H9 (cell line): Measurements from ENCODE around the gene ALDH1A1. TPM values are rescaled to one million over a fixed set of nuclear protein-coding genes. Genes with fewer than 3 reads are reported as not detected.

ENCODE experiments used
- DNase-seq: peaks from one replicate; pipeline ENCODE4 v3.0.0-alpha.2; 2017
- H2AFZ ChIP-seq: one replicate; pipeline ENCODE4 v1.6.1; 2013; ENCODE audit warnings: mild to moderate bottlenecking, low read length, control low read depth, moderate library complexity
- H2AK5ac ChIP-seq: 2 replicates; pipeline ENCODE4 v1.6.1; 2013; ENCODE audit warnings: low read length, control low read depth, mixed read lengths; ENCODE audit not compliant: insufficient read length
- H2BK120ac ChIP-seq: one replicate; pipeline ENCODE4 v1.6.1; 2013; ENCODE audit warnings: low read depth, mild to moderate bottlenecking, low read length, control low read depth, inconsistent platforms; ENCODE audit not compliant: poor library complexity, severe bottlenecking
- H2BK12ac ChIP-seq: 2 replicates; pipeline ENCODE4 v1.6.1; 2013; ENCODE audit warnings: low read length, control low read depth, mixed read lengths, low read depth; ENCODE audit not compliant: insufficient read length
- H2BK15ac ChIP-seq: 2 replicates; pipeline ENCODE4 v1.6.1; 2013; ENCODE audit warnings: low read depth, low read length, control low read depth
- H2BK20ac ChIP-seq: one replicate; pipeline ENCODE4 v1.6.1; 2013; ENCODE audit warnings: low read depth, mild to moderate bottlenecking, low read length, control low read depth, inconsistent platforms; ENCODE audit not compliant: poor library complexity, severe bottlenecking
- H2BK5ac ChIP-seq: 2 replicates; pipeline ENCODE4 v1.6.1; 2013; ENCODE audit warnings: low read length, control low read depth, mixed read lengths; ENCODE audit not compliant: insufficient read length
- H3K14ac ChIP-seq: 2 replicates; pipeline ENCODE4 v1.6.1; 2013; ENCODE audit warnings: low read length, control low read depth; ENCODE audit not compliant: insufficient read depth
- H3K18ac ChIP-seq: 2 replicates; pipeline ENCODE4 v1.6.1; 2013; ENCODE audit warnings: low read depth, mild to moderate bottlenecking, mixed read lengths, low read length, control low read depth; ENCODE audit not compliant: insufficient read length
- H3K23ac ChIP-seq: 2 replicates; pipeline ENCODE4 v1.6.1; 2013; ENCODE audit warnings: low read length, control low read depth, mixed read lengths, low read depth; ENCODE audit not compliant: insufficient read length
- H3K23me2 ChIP-seq: 2 replicates; pipeline ENCODE4 v1.6.1; 2013; ENCODE audit warnings: low read depth, mild to moderate bottlenecking, mixed read lengths, low read length, control low read depth; ENCODE audit not compliant: insufficient read length, poor library complexity, severe bottlenecking
- H3K27ac ChIP-seq: 2 replicates; pipeline ENCODE4 v1.5.1; 2013; ENCODE audit warnings: low read length, control low read depth, mixed read lengths, low read depth; ENCODE audit not compliant: insufficient read length
- H3K27me3 ChIP-seq: 2 replicates; pipeline ENCODE4 v1.6.1; 2013; ENCODE audit warnings: low read length, control low read depth, inconsistent platforms; ENCODE audit not compliant: insufficient read depth
- H3K4ac ChIP-seq: 2 replicates; pipeline ENCODE4 v1.6.1; 2013; ENCODE audit warnings: low read depth, mild to moderate bottlenecking, control low read depth, inconsistent platforms, low read length, moderate library complexity
- H3K4me1 ChIP-seq: 2 replicates; pipeline ENCODE4 v1.6.1; 2013; ENCODE audit warnings: low read length, control low read depth, inconsistent platforms; ENCODE audit not compliant: insufficient read depth
- H3K4me2 ChIP-seq: 2 replicates; pipeline ENCODE4 v1.6.1; 2013; ENCODE audit warnings: low read length, control low read depth, mixed read lengths; ENCODE audit not compliant: insufficient read length, insufficient read depth
- H3K56ac ChIP-seq: 2 replicates; pipeline ENCODE4 v1.6.1; 2013; ENCODE audit warnings: low read depth, mild to moderate bottlenecking, mixed read lengths, low read length, control low read depth; ENCODE audit not compliant: insufficient read length
- H3K79me1 ChIP-seq: 2 replicates; pipeline ENCODE4 v1.6.1; 2013; ENCODE audit warnings: low read depth, mild to moderate bottlenecking, moderate library complexity, low read length, control low read depth, inconsistent platforms; ENCODE audit not compliant: insufficient read depth, poor library complexity, severe bottlenecking
- H3K79me2 ChIP-seq: 2 replicates; pipeline ENCODE4 v1.6.1; 2013; ENCODE audit warnings: low read length, control low read depth, inconsistent platforms; ENCODE audit not compliant: insufficient read depth
- H3K9ac ChIP-seq: 2 replicates; pipeline ENCODE4 v1.6.1; 2013; ENCODE audit warnings: low read length, control low read depth, mixed read lengths; ENCODE audit not compliant: insufficient read length; ENCODE audit errors: extremely low read depth
- H3K9me3 ChIP-seq: one replicate; pipeline ENCODE4 v1.6.1; 2013; ENCODE audit warnings: low read depth, low read length, inconsistent platforms; ENCODE audit not compliant: control insufficient read depth
- H3T11ph ChIP-seq: one replicate; pipeline ENCODE4 v1.6.1; 2013; ENCODE audit warnings: mild to moderate bottlenecking, low read length, control low read depth, inconsistent platforms
- H4K20me1 ChIP-seq: one replicate; pipeline ENCODE4 v1.6.1; 2013; ENCODE audit not compliant: control insufficient read depth, insufficient read length, insufficient read depth
- H4K5ac ChIP-seq: 2 replicates; pipeline ENCODE4 v1.6.1; 2013; ENCODE audit warnings: low read depth, mild to moderate bottlenecking, mixed read lengths, low read length, control low read depth; ENCODE audit not compliant: insufficient read length
- H4K8ac ChIP-seq: replicated peaks from 2 replicates; pipeline ENCODE4 v1.6.1; 2013; ENCODE audit warnings: low read length, control low read depth, mixed read lengths, low read depth; ENCODE audit not compliant: insufficient read length
- H4K91ac ChIP-seq: 2 replicates; pipeline ENCODE4 v1.6.1; 2013; ENCODE audit warnings: low read depth, mild to moderate bottlenecking, moderate library complexity, mixed read lengths, low read length, control low read depth; ENCODE audit not compliant: insufficient read length
- H3K27ac Mint-ChIP-seq, 3 experiments: 2 replicates in 2 of 3; 3 replicates in 1 of 3; pipeline ENCODE4 v1.8.0; 2020 to 2021; ENCODE audit warnings: mixed read lengths in 3 of 3, mild to moderate bottlenecking in 1 of 3, moderate library complexity in 1 of 3
- H3K27me3 Mint-ChIP-seq: 2 replicates; pipeline ENCODE4 v1.8.0; 2021; ENCODE audit warnings: low read depth, mild to moderate bottlenecking, moderate library complexity, mixed read lengths
- H3K36me3 Mint-ChIP-seq, 3 experiments: 2 replicates in 2 of 3; 3 replicates in 1 of 3; pipeline ENCODE4 v1.8.0; 2020 to 2021; ENCODE audit warnings: low read depth in 3 of 3, mixed read lengths in 3 of 3; ENCODE audit not compliant: insufficient read depth in 1 of 3
- H3K4me1 Mint-ChIP-seq, 2 experiments: 2 replicates each; pipeline ENCODE4 v1.8.0; 2020; ENCODE audit warnings: mixed read lengths in 2 of 2
- H3K4me3 Mint-ChIP-seq, 2 experiments: 2 replicates in 1 of 2; 3 replicates in 1 of 2; pipeline ENCODE4 v1.8.0; 2020 to 2021; ENCODE audit warnings: mild to moderate bottlenecking in 2 of 2, mixed read lengths in 2 of 2, moderate library complexity in 1 of 2
- H3K9me3 Mint-ChIP-seq, 2 experiments: 2 replicates in 1 of 2; 3 replicates in 1 of 2; pipeline ENCODE4 v1.8.0; 2020; ENCODE audit warnings: mild to moderate bottlenecking in 2 of 2, mixed read lengths in 2 of 2, moderate library complexity in 1 of 2
- WGBS: extraction: QIAGEN DNeasy Blood & Tissue Kit; methylation state at CpG from one replicate; pipeline ENCODE4 v1.1.7; 2013; ENCODE audit warnings: missing lambda C conversion rate, low lambda C conversion rate, mixed read lengths; ENCODE audit not compliant: insufficient read length; ENCODE audit errors: extremely low coverage; 5-methylcytosine and 5-hydroxymethylcytosine counted together
- total RNA-seq: library from RNA; stranded (reverse); gene quantifications from 2 replicates; pipeline ENCODE4 v1.2.1, GENCODE V29; 2021
- TF ChIP-seq, protein P1 (sequence below): fragments of 200-600 bp; sonication (generic); conservative IDR thresholded peaks from 3 replicates; pipeline ENCODE4 v1.8.0; 2021; ENCODE audit warnings: antibody characterized with exemption, mild to moderate bottlenecking

ALDH1A1 gene
- total RNA-seq, 1 experiment from 2014 or later: 1.1 TPM

DNA sequence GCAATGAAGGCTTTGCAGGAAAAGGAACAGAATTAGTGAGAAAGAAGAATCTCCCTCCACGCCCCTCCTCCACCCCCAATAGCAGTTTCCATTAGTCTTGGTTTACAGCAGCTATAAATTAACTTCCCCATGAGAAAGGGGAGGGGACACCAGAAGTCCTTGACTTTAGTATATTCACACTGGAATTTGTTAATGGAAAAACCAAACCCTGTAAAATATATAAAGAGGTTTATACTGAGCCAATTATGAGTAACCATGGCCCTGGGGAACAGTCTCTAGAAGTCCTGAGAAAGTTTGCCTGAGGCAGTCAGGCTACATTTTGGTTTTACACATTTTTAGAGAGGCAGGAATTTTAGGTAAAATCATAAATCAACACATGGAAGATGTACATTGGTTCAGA is 88.5 kb downstream of the ALDH1A1 start:
- no peaks in the 10 kb centered on the region for H3K27me3 ChIP-seq

More for the DNA sequence above, 88.5 kb downstream of the ALDH1A1 start:
- no peak overlapping the region for H3K4ac ChIP-seq
- no peaks in the 10 kb centered on the region for H3K4me1 ChIP-seq
- no peaks in the 10 kb centered on the region for H3K9me3 ChIP-seq
- no peak overlapping the region for H3K27ac Mint-ChIP-seq
- no peak overlapping the region for H4K8ac ChIP-seq
- no peak overlapping the region for H2AFZ ChIP-seq
- no peak overlapping the region for H3K18ac ChIP-seq
- no peak overlapping the region for H3K56ac ChIP-seq
- peaks cover 0 to 9% (median 0%) of the 10 kb centered on the region in 3 experiments; a peak in 2 of 7 replicates for H3K36me3 Mint-ChIP-seq
- no peak overlapping the region for H3K14ac ChIP-seq
- no peaks in the 10 kb centered on the region for H3K79me2 ChIP-seq
- H4K20me1 ChIP-seq: no peaks in the 10 kb centered on the region
- H3T11ph ChIP-seq: no peak overlapping the region
- H3K4me2 ChIP-seq: no peak overlapping the region
- H2BK120ac ChIP-seq: no peak overlapping the region
- H3K27me3 Mint-ChIP-seq: no peaks in the 10 kb centered on the region
- no peak overlapping the region for H2BK15ac ChIP-seq
- no peak overlapping the region for H2BK20ac ChIP-seq
- H3K27ac ChIP-seq: no peak overlapping the region
- no peak overlapping the region for H2BK12ac ChIP-seq
- H4K5ac ChIP-seq: no peak overlapping the region
- no peak overlapping the region for H4K91ac ChIP-seq
- H3K23ac ChIP-seq: no peak overlapping the region
- no peaks in the 10 kb centered on the region for H3K4me1 Mint-ChIP-seq
- H3K9ac ChIP-seq: no peak overlapping the region
- H3K23me2 ChIP-seq: no peaks in the 10 kb centered on the region
- no peak for DNase-seq
- TF ChIP-seq, protein P1, sequence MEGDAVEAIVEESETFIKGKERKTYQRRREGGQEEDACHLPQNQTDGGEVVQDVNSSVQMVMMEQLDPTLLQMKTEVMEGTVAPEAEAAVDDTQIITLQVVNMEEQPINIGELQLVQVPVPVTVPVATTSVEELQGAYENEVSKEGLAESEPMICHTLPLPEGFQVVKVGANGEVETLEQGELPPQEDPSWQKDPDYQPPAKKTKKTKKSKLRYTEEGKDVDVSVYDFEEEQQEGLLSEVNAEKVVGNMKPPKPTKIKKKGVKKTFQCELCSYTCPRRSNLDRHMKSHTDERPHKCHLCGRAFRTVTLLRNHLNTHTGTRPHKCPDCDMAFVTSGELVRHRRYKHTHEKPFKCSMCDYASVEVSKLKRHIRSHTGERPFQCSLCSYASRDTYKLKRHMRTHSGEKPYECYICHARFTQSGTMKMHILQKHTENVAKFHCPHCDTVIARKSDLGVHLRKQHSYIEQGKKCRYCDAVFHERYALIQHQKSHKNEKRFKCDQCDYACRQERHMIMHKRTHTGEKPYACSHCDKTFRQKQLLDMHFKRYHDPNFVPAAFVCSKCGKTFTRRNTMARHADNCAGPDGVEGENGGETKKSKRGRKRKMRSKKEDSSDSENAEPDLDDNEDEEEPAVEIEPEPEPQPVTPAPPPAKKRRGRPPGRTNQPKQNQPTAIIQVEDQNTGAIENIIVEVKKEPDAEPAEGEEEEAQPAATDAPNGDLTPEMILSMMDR: no peak
- no peak overlapping the region for H2AK5ac ChIP-seq
- H3K79me1 ChIP-seq: no peaks in the 10 kb centered on the region
- no CpG with 5 or more reads among the region's 1 CpG for WGBS
- no peak overlapping the region for H3K4me3 Mint-ChIP-seq
- no peak overlapping the region for H2BK5ac ChIP-seq
- H3K9me3 Mint-ChIP-seq: peaks cover 5 to 7% of the 10 kb centered on the region in 2 experiments; a peak in 2 of 5 replicates
